Left lung (tissue), 10 donors: ENCODE measurements around the gene DCC. TPM values are rescaled to one million over a fixed set of nuclear protein-coding genes. Genes with fewer than 3 reads are reported as not detected.

Experiments
- ATAC-seq: fragments of 200-7000 bp; cut with Tn5 transposase; one replicate; pipeline ENCODE4 v1.9.1; 2020; ENCODE audit warnings: moderate library complexity
- DNase-seq, 4 donors: peaks; one replicate each; pipeline ENCODE4 v3.0.0-alpha.2; 2013 to 2020
- H3K27ac ChIP-seq, 2 donors: fragments of 200-600 bp; sonication (generic) in 1 of 2; one replicate each; pipeline versions ENCODE4 v1.5.0 to v1.8.0; 2020 to 2021
- H3K27me3 ChIP-seq, 2 donors: fragments of 200-600 bp; sonication (generic) in 1 of 2; one replicate each; pipeline versions ENCODE4 v1.5.0 to v1.8.0; 2020 to 2021
- H3K36me3 ChIP-seq, 2 donors: fragments of 200-600 bp; sonication (generic) in 1 of 2; one replicate each; pipeline versions ENCODE4 v1.5.0 to v1.8.0; 2020 to 2021
- H3K4me1 ChIP-seq, 2 donors: fragments of 200-600 bp; one replicate each; pipeline ENCODE4 v1.8.0; 2021
- H3K4me3 ChIP-seq, 2 donors: fragments of 200-600 bp; sonication (generic) in 1 of 2; one replicate each; pipeline versions ENCODE4 v1.5.0 to v1.8.0; 2020 to 2021; ENCODE audit warnings: mild to moderate bottlenecking in 1 of 2
- H3K9me3 ChIP-seq, 2 donors: fragments of 200-600 bp; sonication (generic) in 1 of 2; one replicate each; pipeline versions ENCODE4 v1.5.0 to v1.8.0; 2020 to 2021
- intact Hi-C, 2 donors: fragments of 100-400 bp; cut with DNase I; formaldehyde crosslinking; loops; one replicate each; pipeline versions ENCODE4 v1.11.2 to v1.14.2; 2022
- polyA plus RNA-seq, 6 donors: library from polyadenylated mRNA; unstranded; fragments of 120-200 nt; gene quantifications; one replicate each; pipeline ENCODE4 v1.2.1, GENCODE V29; 2013; ENCODE audit not compliant: insufficient read length in 6 of 6
- total RNA-seq, 2 donors: library from RNA; stranded (reverse); fragmentation: NEBNext Ultra II Directional; extraction: Animal tissue kit (Norgen Biotek cat#: 25700); gene quantifications; one replicate each; pipeline ENCODE4 v1.2.1, GENCODE V29; 2021
- TF ChIP-seq, protein P1 (sequence below), 2 donors: fragments of 200-600 bp; sonication (generic) in 1 of 2; IDR thresholded peaks; one replicate each; pipeline versions ENCODE4 v1.5.0 to v1.8.0; 2021; ENCODE audit warnings: antibody characterized with exemption in 2 of 2
- donor health status: DM: no; HTN: yes; CAD: no.
- donor health status: DM: no; HTN: no; CAD: no.

DCC gene
- total and polyA plus RNA-seq, 8 donors, result 0.61 to 3.5 (median 2.1) TPM

- intact Hi-C loops, result no loop called here
- no peak overlapping the region for H3K4me3 ChIP-seq
- ATAC-seq (peak; percentile 37), DNase-seq (peak in 3 of 4 donors; percentile 35 to 72 (median 47))
- H3K27me3 ChIP-seq, result peaks cover 35 to 67% of the 10 kb centered on the region in 2 donors
- TF ChIP-seq, protein P1, sequence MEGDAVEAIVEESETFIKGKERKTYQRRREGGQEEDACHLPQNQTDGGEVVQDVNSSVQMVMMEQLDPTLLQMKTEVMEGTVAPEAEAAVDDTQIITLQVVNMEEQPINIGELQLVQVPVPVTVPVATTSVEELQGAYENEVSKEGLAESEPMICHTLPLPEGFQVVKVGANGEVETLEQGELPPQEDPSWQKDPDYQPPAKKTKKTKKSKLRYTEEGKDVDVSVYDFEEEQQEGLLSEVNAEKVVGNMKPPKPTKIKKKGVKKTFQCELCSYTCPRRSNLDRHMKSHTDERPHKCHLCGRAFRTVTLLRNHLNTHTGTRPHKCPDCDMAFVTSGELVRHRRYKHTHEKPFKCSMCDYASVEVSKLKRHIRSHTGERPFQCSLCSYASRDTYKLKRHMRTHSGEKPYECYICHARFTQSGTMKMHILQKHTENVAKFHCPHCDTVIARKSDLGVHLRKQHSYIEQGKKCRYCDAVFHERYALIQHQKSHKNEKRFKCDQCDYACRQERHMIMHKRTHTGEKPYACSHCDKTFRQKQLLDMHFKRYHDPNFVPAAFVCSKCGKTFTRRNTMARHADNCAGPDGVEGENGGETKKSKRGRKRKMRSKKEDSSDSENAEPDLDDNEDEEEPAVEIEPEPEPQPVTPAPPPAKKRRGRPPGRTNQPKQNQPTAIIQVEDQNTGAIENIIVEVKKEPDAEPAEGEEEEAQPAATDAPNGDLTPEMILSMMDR (IDR thresholded peaks at IDR 0.05), result no peak
- H3K36me3 ChIP-seq, result no peaks in the 10 kb centered on the region
- H3K27ac ChIP-seq, result no peak overlapping the region
- H3K4me1 ChIP-seq, result no peaks in the 10 kb centered on the region
- H3K9me3 ChIP-seq, result no peaks in the 10 kb centered on the region
These were observed 1.8 kb downstream of the DCC start for GRCh38 chr18:52341608-52342381.

DNA sequence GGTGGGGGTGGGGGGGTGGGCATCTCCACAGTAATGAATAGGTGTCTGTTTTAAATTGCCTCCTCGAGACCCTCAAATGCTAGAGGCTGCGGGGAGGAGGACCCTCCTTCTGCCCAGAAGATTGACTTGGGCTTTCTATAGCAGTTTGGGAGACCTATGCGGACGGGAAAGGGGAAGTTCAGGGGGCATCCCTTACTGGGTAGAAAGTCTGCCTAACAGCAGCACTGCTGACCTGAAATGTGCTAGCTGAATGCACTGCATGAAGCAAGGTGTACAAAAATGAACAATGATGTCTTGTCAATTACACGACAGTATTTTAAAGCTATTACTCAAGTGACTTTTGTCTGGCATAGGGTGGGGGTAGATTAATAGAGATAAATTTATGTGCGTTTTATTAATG, 2.5 kb downstream of the DCC start:
- ATAC-seq (no peak), DNase-seq (no peak)
- H3K27ac ChIP-seq, result no peak overlapping the region
- peaks cover 35 to 67% of the 10 kb centered on the region in 2 donors for H3K27me3 ChIP-seq
- no peaks in the 10 kb centered on the region for H3K36me3 ChIP-seq
- TF ChIP-seq, protein P1 (IDR thresholded peaks at IDR 0.05), result no peak
- intact Hi-C loops, result no loop called here
- H3K9me3 ChIP-seq, result no peaks in the 10 kb centered on the region
- no peaks in the 10 kb centered on the region for H3K4me1 ChIP-seq
- no peak overlapping the region for H3K4me3 ChIP-seq

GRCh38 chr18:52343138-52343537, 3.1 kb downstream of the DCC start:
- no peaks in the 10 kb centered on the region for H3K9me3 ChIP-seq
- TF ChIP-seq, protein P1 (IDR thresholded peaks at IDR 0.05), result no peak
- DNase-seq (no peak), ATAC-seq (peak; percentile 35)
- H3K4me1 ChIP-seq, result no peaks in the 10 kb centered on the region
- H3K4me3 ChIP-seq, result no peak overlapping the region
- H3K36me3 ChIP-seq, result no peaks in the 10 kb centered on the region
- H3K27ac ChIP-seq, result no peak overlapping the region
- intact Hi-C loops, result no loop called here
- H3K27me3 ChIP-seq, result peaks cover 35 to 63% of the 10 kb centered on the region in 2 donors

- no peaks in the 10 kb centered on the region for H3K9me3 ChIP-seq
- H3K4me3 ChIP-seq, result no peak overlapping the region
- intact Hi-C loops, result no loop called here
- H3K27me3 ChIP-seq, result peaks cover 32 to 56% of the 10 kb centered on the region in 2 donors
- no peaks in the 10 kb centered on the region for H3K36me3 ChIP-seq
- no peak overlapping the region for H3K27ac ChIP-seq
- no peaks in the 10 kb centered on the region for H3K4me1 ChIP-seq
- DNase-seq (peak in 1 of 4 donors; percentile 10), ATAC-seq (no peak)
- TF ChIP-seq, protein P1 (IDR thresholded peaks at IDR 0.05), result no peak
These were observed 3.8 kb downstream of the DCC start for GRCh38 chr18:52343731-52344340.

GRCh38 chr18:52344881-52345280, 4.9 kb downstream of the DCC start:
- ATAC-seq, result no peak
- no peak overlapping the region for H3K4me3 ChIP-seq
- intact Hi-C loops, result no loop called here

More at GRCh38 chr18:52344881-52345280, 4.9 kb downstream of the DCC start:
- no peak for DNase-seq
- Histone ChIP-seq H3K36me3 (no peaks in the 10 kb centered on the region), H3K27ac (no peak overlapping the region), H3K27me3 (peaks cover 23 to 46% of the 10 kb centered on the region in 2 donors), H3K9me3 (no peaks in the 10 kb centered on the region), H3K4me1 (no peaks in the 10 kb centered on the region)
- TF ChIP-seq, protein P1 (IDR thresholded peaks at IDR 0.05), result no peak
